NCI-H128 (cell line): ENCODE data around the gene TUSC2.

Experiments
- DNase-seq: peaks from one replicate; lab custom pipeline; 2025; ENCODE audit not compliant: unreplicated experiment; lab: John Stamatoyannopoulos, UW

The TUSC2 gene

DNA sequence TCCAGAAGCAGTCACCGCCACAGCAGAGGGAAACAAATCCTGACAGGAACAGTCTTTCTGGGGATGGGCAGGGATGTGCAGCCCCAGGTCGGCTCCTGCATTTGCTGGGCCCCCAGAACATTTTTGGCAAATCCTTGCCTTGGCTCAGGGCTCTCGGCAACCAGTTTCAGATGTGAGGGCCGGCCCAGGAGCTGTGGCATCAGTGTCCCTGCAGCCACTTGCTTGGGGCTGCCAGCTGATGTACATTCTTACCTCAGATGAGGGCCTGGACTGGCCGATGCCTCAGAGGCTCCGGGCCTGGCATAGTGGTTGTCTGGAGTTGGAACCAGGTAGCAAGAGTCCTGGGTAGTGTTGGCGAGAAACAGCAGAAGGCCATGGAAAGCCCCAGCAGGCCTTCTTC, 26.8 kb upstream of the TUSC2 start:
- DNase-seq, result no peak

DNA sequence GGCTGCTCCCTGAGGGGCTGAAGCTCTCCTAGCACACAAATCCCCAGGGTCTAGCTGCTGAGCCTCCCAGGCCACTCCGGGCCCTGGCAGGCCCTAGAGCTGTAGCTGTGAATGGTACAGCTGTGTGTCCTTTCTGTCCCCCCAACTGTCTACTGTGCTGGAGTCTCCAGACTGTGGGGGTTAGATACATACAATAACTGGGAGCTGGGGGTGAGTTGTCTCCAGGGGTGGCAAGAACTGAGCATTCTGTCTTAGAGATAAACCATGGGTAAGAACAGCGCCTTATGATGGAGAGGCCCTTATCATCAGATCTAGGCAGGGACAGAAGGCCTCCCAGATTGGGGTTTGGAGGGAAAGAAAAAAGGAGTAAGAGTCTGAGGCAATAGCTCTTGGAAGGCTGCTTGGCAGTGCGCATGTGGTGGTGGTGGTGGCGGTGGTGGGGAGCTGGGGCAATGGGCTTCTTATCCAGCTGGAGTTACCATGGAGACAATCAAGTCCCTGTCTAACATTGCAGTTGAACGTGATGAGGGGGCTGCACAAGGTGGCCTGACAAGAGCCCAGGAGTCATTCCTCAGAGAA, 26.3 kb upstream of the TUSC2 start:
- DNase-seq, result no peak

DNA sequence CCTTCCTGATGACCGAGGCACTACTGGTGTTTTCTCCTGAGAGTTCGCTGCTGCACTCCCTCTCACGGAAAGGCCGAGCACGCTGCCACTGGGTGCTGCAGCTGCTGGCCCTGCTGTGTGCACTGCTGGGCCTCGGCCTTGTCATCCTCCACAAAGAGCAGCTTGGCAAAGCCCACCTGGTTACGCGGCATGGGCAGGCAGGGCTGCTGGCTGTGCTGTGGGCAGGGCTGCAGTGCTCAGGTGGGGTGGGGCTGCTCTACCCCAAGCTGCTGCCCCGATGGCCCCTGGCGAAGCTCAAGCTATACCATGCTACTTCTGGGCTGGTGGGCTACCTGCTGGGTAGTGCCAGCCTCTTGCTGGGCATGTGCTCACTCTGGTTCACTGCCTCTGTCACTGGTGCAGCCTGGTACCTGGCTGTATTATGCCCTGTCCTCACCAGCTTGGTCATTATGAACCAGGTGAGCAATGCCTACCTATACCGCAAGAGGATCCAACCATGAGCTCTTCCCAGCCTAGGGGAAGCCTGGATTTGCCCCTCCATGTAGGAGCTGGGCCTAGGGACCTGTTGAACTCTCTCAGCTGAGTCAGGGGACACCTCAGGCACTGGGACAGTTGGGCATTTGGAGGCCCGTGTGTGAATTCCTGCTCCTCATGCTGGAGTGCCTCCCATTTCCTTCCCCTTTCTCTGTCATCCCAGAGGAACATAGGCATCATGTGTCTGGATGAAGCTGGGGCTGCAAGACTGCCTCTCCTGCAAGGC, 25.4 kb upstream of the TUSC2 start:
- no peak for DNase-seq

DNA sequence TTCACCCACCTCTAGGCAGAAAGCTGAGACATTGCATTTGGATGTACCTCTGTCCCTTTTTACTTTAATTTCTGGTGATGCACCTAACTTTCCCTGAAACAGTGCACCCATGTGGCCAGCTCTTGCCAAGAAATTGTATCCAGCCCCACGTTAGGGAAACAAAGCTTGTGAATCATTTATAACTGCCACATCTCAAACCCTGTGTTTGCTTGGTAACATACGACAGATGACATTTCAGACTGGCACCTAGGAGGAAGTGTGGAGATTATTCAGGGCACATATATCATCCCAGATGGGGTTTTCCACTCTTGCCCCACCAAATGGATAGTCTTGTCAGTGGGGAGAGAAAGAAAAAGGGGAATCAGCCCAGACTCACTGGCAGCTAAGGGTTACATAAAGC, 24.8 kb upstream of the TUSC2 start:
- no peak for DNase-seq

DNA sequence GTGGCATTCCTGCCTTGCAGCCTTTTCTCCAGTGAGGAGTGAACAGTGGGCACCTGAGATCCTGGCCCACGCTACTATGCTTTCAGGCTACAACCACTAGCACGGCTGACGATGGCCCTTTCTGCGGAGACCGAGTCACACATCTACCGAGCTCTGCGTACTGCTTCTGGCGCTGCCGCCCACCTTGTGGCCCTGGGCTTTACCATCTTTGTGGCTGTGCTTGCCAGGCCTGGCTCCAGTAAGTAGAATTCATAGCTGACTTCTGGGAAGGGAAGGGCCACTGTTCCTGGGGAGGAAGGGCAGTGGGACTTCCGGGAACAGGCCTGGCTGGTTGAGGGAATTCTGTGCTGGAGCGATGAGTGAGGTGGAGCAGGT, 23.3 kb upstream of the TUSC2 start:
- no peak for DNase-seq

DNA sequence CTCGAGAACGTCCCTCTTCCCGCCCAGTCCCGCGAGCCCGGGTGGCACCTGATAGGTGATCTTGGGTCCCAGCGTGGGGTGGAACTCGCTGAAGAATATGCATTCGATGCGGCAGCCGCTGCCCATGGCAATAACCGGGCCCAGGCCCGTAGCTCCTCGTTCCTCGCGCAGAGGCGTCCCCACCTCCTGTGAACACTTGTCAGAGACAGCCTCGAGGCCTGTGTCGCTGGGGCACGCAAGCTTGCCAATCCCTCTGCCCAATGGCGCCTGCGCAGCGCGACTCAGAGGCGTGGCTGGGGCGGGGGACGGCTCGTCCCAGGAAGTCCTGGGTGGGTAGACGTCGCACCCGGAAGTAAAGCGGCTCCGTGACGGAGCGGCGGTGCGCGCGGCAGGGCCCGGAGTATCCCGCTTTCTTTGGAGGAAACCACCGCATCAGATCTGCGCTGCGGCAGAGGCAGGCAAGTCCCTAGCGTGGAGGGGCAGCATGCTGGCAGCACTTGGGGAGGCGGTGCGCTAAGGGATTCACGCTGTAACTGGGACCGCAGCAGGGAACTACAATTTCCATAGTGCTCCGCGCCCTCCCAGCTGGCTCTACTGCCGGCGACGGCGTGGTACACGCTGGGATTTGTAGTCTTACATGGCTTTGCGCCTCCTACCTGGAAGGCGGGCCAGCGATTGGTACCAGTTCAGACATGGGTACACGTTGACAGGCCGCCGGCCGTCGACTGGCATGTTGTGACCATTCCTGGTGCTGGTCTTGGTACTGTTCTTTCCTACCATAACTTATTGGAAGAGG, 22.7 kb upstream of the TUSC2 start, which contains the start of the genes CYB561D2 and NPRL2:
CYB561D2 (plus strand) TSS at position 336 of the 796 bp plus-strand sequence. CDS start 572 bp downstream, outside the sequence.
NPRL2 (minus strand) TSS at position 249 of the 796 bp plus-strand sequence; CDS start at position 126, 123 bp downstream.
- peak; percentile 81 for DNase-seq

DNA sequence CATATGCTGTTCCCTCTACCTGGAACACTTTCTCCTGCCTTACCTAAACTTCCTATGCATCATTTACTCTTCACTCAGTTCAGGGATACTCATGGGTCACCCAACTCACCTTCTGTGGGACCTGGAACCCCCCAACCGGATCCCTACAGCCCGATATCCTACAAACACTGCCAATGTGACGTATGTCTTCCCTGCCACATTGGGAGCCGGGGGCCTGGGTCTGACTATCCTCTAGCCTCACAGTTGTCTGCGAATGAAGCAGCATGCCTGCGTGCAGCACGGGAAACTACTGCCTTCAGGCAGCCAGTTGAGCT, 22.1 kb upstream of the TUSC2 start:
- DNase-seq, result no peak

DNA sequence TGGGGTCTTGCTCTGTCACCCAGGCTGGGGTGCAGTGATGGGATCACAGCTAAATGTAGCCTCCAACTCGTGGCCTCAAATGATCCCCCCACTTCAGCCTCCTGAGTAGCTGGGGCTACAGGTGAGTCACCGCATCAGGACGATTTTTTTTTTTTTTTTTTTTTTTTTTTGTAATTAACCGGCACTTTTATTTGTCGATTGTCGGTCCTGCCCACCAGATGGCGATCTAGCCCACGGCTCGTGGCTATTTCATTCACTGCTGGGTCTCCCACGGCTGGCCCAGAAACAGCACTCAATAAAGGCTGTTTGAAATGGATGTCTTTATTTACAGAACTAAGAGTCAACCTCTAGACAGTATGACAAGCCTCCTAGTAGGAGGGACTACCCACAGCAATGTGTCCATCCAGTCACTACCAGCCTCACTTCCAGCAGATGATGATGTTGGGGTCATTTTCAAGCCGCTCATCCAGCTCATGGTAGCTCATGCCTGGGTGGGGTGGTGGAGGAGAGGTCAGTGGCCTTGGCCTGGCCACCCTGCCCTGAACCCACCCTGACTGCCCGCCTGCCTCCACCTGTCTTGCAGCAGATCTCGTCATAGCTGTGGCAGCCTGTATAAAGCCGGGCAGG, 19.3 kb upstream of the TUSC2 start:
- DNase-seq, result peak; percentile 66

DNA sequence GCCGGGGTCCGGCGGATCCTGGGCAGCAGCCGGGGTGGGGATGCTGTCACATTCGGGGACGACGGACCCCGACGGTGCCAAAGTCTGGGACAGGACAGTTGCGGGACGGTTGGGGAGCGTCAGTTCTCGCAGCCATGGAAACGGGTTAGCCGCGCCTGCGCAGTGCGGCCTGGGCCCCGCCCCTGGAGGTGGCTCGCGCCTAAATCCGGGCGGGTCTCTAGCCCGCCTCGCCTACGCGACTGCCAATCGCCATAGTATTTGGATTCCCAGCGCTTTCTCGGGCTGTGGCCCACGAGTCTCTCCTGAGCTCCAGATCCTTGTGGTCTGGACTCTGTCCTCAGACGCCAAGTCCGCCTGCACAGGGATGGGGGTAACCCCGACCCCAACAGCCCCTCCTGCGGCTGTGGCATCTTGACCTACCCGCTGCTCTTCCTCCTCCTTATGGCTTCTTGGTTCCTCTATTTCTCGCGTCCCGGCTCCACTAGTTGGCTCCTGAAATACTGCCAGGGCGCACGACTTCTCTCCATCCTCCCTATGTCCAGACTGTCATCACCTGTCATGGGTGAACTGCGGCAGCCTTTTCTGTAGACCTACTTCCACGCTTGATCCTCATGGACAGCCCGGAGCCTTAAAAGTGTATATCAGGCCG, 17.7 kb upstream of the TUSC2 start, which contains the start of gene ZMYND10:
ZMYND10 (minus strand) TSS at position 147 of the 649 bp plus-strand sequence. CDS start 153 bp downstream, outside the sequence.
- DNase-seq, result no peak

DNA sequence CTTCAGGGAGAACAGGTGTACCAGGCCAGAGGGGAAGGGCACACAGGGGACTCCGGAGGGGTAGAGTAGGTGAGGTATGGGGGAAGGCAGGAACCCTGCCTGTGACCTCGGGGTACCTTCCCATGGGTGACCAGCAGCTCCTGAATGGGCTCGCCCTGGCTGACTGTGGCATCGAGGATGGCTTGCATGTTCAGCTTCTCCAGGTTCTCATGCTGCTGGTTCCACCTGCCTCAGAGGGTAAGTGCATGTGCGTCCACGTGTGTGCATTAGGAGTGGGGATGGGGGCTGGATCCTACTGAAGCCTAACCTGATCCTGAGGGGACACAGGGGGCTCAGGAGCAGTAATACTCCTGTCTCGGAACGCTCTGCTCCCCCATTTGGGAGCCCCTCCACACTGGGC, 17.0 kb upstream of the TUSC2 start:
- no peak for DNase-seq

DNA sequence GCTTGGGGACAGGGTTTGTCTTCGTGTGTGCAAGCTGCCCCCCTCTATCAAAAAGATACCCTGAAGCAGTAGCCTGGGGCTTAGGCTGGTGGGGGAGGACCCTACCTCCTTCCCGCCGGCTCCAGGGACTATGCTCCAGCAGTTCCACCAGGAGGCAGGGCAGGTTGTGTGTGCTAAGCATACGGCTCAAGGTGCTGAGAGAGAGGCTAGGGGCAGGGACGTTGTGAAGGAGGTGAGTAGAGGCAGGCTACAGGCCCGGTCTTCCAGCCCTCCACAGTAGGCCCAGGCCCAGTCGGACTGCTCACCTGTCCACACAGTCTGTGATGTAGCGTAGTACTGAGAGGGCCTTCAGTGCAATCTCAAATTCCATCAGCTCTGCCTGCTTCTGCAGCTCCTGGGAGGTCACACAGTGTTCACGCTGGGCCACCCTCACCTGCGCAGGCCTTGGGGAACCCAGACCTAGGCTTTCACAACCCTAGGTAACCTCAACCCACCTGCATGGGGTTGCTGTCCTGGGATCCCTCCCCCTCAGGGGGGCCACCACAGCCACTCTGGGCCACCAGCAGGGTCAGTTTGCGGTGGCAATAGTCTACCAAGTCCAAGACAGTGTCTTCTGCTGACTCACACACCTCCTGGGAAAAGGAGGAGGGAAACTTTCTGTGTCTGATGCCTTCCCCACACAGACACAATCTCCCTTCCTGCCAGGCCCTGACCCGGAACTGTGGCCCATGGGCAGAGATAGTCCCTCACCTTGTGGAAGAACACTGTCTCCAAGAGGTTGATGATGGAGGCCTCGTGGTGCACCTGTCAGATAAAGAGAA, 15.0 kb upstream of the TUSC2 start:
- DNase-seq, result no peak

DNA sequence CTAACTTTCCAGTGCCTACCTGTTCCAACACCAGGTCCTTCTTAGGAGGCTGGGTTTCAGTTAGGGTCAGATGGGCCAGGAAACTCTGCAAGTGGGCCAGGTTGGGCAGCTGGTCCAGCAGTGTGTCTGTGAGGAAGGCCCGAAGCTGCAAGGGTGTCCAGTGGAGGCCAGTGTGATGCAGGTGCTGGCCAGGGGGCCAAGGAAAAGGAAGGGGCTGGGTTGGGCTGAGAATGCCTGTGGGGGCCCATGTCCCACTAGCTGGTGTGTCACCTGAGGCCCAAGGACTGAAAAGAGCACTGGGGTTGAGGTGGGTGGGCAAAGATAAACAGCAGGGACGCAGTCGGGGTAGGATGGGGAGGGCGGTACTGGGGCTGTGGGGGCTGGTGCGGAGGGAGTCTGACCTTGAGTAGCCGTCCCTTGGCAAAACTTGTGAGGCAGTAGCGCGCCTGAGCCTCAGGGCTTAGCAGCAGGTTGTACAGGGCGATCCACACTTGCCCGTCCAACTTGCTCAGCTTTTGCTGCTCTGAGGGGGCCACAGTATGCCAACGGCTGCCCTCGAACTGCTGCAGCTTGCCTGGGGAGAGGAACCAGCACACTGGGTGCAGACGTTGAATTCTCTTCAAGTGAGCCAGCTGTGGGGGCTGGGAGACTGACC, 14.1 kb upstream of the TUSC2 start:
- DNase-seq, result no peak

DNA sequence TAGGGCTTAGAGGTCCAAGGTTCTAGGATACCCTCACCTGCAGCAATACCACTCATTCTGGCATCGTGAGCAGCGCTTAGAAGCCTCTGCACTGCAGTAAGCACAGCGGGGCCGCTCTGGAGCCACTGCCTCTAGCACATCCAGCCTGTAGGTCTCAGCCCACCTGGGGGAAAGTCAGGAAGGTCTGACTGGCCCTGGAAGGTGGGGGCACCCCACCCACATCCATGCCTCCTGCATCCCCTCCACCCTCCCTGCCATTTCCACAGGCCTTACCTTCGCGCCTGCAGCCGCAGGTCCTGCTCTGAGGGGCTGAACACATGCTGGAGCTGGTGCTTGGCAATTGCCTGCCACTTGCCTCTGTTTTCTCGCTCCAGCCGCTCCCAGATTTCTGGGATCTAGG, 13.5 kb upstream of the TUSC2 start:
- DNase-seq, result no peak

DNA sequence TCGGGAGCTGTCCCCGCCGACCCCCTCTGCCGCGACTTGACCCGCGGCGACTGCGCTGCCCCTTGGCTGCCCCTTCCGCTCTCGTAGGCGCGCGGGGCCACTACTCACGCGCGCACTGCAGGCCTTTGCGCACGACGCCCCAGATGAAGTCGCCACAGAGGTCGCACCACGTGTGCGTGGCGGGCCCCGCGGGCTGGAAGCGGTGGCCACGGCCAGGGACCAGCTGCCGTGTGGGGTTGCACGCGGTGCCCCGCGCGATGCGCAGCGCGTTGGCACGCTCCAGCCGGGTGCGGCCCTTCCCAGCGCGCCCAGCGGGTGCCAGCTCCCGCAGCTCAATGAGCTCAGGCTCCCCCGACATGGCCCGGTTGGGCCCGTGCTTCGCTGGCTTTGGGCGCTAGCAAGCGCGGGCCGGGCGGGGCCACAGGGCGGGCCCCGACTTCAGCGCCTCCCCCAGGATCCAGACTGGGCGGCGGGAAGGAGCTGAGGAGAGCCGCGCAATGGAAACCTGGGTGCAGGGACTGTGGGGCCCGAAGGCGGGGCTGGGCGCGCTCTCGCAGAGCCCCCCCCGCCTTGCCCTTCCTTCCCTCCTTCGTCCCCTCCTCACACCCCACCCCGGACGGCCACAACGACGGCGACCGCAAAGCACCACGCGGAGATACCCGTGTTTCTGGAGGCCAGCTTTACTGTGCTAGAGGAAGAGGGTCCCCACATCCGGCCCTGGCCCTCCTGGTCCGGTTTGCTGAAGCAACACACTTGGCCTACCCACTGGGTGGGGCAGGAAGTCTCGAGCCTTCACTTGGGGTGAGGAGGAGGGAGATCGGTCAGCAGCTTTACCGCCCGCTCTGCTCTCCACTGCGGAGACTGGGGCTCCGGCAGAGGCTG, 12.7 kb upstream of the TUSC2 start, which contains the start of gene RASSF1:
RASSF1 (minus strand) TSS at position 389 of the 882 bp plus-strand sequence; CDS start at position 358, 31 bp downstream.
- DNase-seq, result no peak

DNA sequence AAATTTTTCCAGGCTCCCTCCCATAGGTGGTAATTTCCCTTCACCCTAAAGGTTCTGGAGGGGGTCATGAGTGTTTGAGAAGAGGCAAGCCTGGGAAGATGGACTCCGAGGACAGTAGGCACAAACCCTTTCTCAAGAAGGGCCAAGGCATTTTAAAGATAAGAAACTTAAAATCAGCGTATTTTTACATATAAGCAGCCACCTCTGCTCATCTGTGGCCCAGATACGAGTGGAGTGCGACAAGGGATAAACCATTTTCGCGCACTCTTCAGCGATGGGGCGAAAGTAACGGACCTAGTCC, 12.1 kb upstream of the TUSC2 start:
- DNase-seq, result no peak

DNA sequence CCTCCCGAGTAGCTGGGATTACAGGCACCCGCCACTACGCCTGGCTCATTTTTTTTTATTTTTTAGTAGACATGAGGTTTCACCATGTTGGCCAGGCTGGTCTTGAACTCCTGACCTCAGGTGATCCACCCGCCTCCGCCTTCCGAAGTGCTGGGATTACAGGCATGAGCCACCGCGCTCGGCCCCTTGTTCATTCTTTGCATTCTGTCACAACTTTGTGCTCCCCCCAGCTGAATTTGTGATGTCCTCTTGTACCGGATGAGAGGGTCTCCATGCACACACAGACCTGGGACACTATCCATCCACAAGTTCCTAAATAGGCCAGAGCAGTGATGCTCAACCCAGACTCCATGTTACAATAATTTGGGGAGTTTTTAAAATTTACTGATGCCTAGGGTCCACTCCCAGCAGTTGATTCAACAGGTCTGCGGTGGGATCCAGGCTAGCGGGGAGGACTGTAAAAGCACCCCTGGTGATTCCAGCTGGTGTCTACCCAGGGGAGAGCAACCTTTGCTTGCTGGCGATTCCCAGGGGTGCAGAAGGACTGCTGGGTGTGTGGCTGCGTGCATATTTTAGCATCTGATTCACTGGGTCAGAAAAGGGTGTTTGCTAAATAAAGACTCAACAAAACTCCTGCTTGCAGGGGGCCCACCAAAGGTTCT, 11.6 kb upstream of the TUSC2 start:
- DNase-seq, result no peak

DNA sequence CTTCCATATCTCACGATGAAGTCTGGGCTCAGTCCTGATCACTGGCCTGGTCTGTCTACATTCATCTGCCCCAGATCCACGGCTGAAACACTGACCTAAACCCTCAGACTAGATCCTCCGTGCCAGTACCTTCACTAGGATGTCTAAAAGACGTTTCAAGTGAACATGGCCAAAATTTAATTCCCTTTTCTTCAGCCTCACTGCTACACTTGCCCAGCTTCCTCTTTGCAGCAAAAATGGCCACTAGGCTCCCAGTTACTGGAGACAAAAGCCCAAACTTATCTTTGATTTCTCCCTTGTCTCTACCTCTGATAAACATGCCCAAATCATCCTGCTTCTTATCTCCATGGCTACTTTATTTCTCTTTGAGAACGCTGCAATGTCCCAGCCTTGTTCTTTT, 10.9 kb upstream of the TUSC2 start:
- no peak for DNase-seq

DNA sequence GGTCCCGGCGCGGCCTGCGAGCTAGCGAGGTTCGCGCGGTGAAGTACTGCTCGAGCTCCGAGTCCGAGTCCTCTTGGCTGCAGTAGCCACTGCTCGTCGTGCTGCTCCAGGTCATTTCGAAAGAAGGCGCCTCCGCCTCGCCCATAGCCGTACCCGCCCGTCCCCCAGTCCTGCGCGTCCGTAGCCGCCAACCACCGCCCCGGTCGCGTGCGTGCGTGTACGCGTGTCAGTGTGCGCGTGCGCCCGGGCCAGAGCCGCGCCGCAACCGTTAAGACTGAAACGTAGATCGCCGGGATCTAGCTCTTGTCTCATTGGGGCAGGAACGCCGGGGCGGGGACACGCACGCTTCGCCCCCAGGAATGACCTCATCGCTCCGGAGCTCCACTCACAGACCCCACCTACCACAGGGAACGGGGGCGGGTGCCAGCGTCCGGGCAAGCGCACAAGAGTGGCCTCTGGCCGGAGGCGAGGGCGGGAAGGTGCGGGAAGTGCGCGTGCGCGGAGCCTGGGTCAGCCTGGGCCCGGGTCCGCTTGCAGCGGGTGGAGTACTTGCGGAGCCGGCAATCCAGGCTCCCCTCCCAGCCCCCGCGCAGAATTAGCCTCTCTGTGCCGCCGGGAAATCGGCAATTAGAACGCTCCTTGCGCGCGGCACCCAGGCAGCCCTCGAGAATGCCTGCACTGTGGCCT, 9.3 kb upstream of the TUSC2 start:
- DNase-seq, result peak; percentile 90
